ENCODE measurements around the gene TRPM4.
"Not testable (repeated sequence)": the region's sequence is repeated elsewhere in the genome, so short reads cannot be mapped to it uniquely, and the experiment has no call there.

TRPM4 gene

DNA sequence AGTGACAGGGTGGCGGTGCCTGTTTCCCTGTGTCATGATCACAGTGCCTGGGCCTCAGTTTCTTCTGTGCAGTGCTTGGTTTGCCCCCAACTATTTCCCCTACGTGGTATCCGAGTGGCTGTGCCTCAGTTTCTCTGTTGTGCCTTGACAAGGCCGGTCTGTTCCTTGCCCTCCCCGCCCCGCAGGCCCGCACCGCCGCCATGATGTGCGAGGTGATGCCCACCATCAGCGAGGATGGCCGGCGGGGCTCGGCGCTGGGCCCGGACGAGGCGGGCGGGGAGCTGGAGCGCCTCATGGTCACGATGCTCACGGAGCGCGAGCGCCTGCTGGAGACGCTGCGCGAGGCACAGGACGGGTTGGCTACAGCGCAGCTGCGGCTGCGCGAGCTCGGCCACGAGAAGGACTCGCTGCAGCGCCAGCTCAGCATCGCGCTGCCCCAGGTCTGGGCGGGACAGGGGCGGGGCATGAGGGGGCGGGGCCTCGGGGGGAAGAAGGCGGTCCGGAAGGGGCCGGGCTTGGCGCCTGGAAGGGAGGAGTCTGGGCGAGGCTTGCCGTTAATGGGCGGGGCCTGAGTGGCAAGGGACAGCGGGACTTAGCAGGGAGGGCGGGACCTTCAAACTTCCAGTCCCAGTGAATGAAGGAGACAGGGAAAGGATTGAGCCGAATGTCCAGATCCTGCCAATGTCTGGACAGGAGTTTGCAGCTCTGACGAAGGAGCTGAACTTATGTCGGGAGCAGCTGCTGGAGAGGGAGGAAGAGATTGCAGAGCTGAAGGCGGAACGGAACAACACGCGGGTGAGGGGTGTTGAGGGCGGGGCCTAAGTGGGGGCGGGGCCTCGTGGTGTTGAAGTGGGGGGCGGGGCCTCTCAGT is 29.7 kb upstream of the TRPM4 start:
- DNase-seq = peak; percentile 94

DNA sequence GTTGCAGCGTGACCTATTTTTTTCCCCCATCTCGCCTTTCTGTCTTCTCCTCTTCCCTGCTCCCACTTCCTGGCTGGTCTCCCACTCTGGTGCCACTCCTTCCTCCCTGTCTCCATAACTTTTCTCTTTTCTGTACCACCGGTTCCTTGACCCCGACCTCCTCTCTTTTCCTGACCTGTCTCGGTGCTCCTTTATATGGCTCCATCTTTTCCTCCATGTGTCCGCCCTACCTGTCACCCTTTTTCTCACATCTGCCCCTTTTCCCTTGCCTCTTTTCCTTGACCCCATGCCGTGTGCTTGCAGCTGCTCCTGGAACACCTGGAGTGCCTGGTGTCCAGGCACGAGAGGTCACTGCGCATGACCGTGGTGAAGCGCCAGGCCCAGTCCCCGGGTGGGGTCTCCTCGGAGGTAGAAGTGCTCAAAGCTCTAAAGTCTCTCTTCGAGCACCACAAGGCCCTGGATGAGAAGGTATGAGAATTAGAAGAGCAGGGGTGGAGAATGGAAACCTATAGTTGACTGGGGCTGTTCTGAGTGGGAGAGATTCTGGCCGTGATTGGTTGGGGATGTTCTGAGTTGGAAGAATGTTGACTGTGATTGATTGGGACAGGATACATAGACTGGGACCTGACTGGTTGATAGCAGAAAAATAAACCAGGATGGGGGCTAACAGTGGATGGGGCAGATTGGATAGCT is 28.9 kb upstream of the TRPM4 start:
- DNase-seq = no peak

DNA sequence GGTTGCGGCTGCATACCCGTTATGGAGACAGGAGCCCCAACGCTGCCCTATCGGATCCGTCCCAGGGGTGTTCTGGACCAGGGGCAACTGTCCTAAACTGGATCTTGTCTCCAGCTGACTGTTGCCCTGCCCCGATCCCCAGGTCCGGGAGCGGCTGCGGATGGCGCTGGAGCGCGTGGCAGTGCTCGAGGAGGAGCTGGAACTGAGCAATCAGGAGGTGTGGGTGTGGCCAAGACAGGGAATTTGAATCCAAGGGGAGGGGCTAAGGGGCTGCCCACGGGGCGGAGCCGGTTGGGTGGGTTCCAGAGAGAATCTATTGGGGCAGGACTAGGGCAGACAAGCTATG is 28.4 kb upstream of the TRPM4 start:
- no peak for DNase-seq

- no peak for DNase-seq
These were observed 27.3 kb upstream of the TRPM4 start for GRCh38 chr19:49130325-49130724.

DNA sequence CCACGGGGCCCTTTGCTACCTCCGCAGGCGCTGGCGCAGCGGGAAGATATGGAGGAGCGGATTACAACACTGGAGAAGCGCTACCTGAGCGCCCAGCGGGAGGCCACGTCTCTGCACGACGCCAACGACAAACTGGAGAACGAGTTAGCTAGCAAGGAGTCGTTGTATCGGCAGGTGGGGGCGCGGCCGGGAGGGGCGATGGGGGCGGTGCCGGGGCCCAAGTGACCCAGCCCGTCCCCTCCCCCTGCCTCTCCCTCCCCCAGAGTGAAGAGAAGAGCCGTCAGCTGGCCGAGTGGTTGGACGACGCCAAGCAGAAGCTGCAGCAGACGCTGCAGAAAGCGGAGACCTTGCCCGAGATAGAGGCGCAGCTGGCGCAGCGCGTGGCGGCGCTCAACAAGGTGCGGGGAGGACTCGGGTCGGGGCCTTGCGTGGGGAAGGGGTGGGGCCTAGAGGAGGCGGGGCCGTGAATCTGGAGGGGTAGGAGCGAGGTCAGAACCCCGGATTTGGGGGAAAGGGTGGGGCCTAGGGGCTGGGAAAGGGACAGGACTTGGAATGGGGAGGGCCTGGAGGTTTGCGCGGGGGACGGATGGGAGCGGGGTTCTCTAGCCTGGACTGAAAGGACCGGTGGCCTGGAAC is 24.5 kb upstream of the TRPM4 start:
- peak; percentile 30 for DNase-seq

GRCh38 chr19:49133621-49134454 is 23.8 kb upstream of the TRPM4 start:
- DNase-seq = peak; percentile 55

DNA sequence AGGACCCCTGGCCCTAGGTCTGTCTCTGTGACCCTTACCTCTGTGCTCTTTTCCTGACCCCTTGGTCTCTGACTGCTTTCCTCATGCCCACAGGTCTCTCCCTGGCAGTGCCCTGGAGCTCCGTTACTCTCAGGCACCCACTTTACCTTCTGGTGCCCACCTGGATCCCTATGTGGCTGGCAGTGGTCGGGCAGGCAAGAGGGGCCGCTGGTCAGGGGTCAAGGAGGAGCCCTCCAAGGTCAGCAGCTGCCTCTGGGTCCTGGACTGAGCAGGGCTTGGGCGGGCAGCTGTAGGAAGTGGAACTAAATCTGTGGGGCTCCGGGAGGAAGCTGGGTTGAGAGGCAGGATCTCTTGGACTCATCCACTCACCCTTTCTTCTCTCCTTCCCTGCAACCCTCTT is 21.9 kb upstream of the TRPM4 start:
- DNase-seq = no peak

GRCh38 chr19:49136771-49137171 is 20.8 kb upstream of the TRPM4 start:
- no peak for DNase-seq

DNA sequence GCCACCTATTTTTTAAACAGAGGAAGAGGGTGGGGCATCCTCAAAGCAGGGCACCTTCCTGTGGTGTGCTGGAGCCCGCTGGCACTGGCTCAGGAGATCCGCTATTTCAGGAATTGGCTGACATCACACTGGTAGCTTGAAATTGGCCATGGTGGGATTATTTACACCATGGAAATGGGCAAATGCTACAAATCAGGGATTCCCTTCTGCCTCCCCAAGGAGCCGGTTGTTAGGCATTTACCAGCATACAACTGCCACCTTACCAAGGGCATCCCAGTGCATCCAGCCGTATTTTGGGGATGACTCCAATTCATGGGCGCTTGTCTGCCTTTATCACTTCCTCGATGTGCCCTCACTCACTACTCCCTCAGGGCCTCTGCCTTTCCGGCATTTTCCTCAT is 16.6 kb upstream of the TRPM4 start:
- DNase-seq = no peak

- DNase-seq = no peak
These were observed 16.2 kb upstream of the TRPM4 start for GRCh38 chr19:49141352-49141751.

GRCh38 chr19:49142866-49143335 is 14.7 kb upstream of the TRPM4 start:
- peak; percentile 68 for DNase-seq

GRCh38 chr19:49145573-49146407 is 11.8 kb upstream of the TRPM4 start:
- DNase-seq = peak; percentile 82

DNA sequence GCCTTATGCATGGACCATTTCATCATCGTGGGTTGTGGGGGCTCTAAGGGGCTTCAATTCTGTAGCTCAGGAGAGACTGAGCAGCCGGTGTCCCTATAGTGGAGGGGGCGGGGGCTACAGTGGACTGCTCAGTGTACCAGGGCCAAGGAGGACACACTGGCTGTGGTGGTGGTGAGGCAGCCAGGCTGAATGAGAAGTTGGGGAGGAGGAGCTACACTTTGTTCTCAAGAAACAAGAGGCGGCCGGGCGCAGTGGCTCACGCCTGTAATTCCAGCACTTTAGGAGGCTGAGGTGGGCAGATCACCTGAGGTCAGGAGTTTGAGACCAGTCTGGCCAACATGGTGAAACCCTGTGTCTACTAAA is 11.2 kb upstream of the TRPM4 start:
- DNase-seq = not testable (repeated sequence)

GRCh38 chr19:49148044-49148682 is 9.4 kb upstream of the TRPM4 start:
- DNase-seq = no peak

GRCh38 chr19:49148784-49149651 is 8.6 kb upstream of the TRPM4 start:
- DNase-seq = peak; percentile 82

DNA sequence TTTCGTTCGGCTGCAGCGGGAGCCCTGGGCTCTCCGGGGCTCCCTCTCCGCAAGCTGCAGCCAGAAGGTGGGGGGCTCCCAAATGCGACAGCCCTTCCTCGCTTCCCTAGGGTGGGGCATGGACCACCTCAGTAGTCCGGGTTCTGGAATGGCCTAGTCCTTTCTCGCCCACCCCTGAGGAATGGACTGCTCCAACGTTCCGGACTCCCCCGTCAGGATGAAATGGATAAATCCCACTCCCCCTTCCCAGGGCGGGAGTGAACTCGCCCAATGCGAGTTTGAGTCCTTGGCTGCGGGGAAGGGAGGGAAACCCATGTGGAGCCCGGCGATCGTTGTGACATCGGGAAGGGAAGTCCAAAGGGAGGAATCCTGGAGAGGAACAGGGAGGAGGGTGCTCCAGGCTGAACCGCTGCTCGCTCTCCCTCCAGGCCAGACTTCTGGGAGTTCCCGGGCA is 7.9 kb upstream of the TRPM4 start:
- DNase-seq = no peak

DNA sequence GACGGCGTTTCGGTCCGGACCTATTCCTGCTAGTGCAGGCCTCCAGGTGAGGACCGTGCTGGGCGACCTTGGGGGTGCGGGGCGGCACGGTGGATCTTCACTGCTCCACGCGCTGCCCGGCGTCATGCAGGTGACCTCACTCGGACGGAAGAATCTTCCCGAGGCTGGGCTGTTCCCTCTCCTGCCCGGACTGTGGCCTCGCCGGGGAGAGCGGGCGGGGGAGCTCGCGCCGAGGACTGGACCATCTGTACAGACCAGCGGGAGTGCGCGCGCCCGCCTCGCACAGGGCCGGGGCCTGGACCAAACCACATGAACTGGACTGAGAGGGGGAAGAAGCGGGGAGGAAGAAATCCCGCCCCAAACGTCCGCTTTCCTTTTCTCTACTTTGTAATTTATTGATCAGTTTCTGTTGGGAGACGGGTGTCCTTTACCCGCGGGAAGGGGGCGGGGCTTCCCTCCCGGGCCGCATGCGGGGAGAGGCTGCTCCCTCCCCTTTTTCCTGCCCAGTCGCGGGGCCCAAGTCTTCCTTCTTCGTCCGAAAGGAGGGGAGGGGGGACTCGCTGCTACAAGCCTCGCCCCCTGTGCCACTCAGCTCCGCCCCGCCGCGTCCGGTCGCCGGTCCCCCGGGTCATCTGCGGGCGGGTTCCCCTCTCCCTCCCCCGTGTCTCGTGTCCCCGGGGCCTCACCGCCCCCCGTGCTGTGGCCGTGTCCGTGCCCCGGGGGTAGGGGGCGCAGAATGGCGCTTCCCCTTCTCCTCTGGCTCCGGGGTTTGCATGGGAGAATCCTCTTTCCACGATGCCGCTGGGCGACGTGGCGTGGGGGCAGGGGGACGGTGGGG is 7.3 kb upstream of the TRPM4 start:
- peak; percentile 38 for DNase-seq

GRCh38 chr19:49150944-49151243 is 6.7 kb upstream of the TRPM4 start:
- no peak for DNase-seq

- peak; percentile 44 for DNase-seq
These were observed 6.1 kb upstream of the TRPM4 start for GRCh38 chr19:49151267-49152118.
